ENCODE measurements around the gene TLN1. TPM values are rescaled to one million over a fixed set of nuclear protein-coding genes. Genes with fewer than 3 reads are reported as not detected.

The TLN1 gene
- total RNA-seq, 1 experiment from 2014 or later: 347 TPM

DNA sequence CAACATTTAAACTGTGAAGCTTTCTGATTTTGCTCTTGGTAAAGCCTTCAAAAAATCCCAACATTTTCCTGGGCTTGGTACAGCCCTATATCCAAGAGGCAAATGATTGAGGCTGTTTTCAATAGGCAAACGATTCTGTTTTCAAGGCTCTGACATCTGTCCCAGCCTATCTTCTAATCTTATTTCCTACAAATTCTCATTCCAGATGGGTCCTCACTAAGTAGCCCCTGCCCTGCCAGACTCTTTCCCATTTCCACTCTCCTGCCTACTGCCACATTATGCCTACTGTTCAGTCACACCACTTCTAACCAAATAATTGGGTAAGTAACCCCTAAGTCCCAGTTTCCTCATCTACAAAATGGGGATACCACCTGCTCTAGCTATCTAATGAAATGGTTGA lies 13.6 kb upstream of the TLN1 start:
- H3K9me3 ChIP-seq (ENCODE audit: control insufficient read depth, insufficient read depth, low read depth, low read length): no peaks in the 10 kb centered on the region
- BruUV-seq (replicated peaks): no TSS peak
- H3K27ac ChIP-seq (ENCODE audit: low read length): no peak overlapping the region
- CTCF ChIA-PET: interaction anchor here (0.5 to 0.7 kb wide), 2 partner anchors 10 to 44 kb away, joined by 3 to 6 read pairs; no protein-coding TSS in a partner anchor
- no peak for ATAC-seq
- peaks cover 14% of the 10 kb centered on the region for H3K36me3 ChIP-seq (ENCODE audit: control insufficient read depth, insufficient read depth, low read length)
- no peak for DNase-seq (ENCODE audit: low read depth, low spot score)
- POLR2A ChIA-PET: no interaction called here
- in situ Hi-C loops (cut with HindIII; ENCODE audit: low pct_unique_long_range_greater_than_20kb, low sequenced_read_pairs) (no loop called here), intact Hi-C loops (cut with micrococcal nuclease; ENCODE audit: unreplicated experiment) (no loop called here)
- TF ChIP-seq REST (IDR thresholded peaks at IDR 0.05; ENCODE audit: insufficient read depth in 1 of 2, low read depth in 2 of 2, low read length in 1 of 2): no peak
- TF ChIP-seq, protein P1, sequence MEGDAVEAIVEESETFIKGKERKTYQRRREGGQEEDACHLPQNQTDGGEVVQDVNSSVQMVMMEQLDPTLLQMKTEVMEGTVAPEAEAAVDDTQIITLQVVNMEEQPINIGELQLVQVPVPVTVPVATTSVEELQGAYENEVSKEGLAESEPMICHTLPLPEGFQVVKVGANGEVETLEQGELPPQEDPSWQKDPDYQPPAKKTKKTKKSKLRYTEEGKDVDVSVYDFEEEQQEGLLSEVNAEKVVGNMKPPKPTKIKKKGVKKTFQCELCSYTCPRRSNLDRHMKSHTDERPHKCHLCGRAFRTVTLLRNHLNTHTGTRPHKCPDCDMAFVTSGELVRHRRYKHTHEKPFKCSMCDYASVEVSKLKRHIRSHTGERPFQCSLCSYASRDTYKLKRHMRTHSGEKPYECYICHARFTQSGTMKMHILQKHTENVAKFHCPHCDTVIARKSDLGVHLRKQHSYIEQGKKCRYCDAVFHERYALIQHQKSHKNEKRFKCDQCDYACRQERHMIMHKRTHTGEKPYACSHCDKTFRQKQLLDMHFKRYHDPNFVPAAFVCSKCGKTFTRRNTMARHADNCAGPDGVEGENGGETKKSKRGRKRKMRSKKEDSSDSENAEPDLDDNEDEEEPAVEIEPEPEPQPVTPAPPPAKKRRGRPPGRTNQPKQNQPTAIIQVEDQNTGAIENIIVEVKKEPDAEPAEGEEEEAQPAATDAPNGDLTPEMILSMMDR (IDR thresholded peaks at IDR 0.05): no peak
- H3K27me3 ChIP-seq (ENCODE audit: control insufficient read depth, insufficient read depth, low read length): no peaks in the 10 kb centered on the region
- peaks cover 22% of the 10 kb centered on the region; the same call in 1 of the 2 replicates for H3K4me1 ChIP-seq (ENCODE audit: control insufficient read depth, insufficient read depth, low read length)
- peak overlapping the region; percentile 95 to 96; a peak in 3 of 4 replicates for H3K4me3 ChIP-seq (ENCODE audit: low read depth in 2 of 2, low read length in 2 of 2)

DNA sequence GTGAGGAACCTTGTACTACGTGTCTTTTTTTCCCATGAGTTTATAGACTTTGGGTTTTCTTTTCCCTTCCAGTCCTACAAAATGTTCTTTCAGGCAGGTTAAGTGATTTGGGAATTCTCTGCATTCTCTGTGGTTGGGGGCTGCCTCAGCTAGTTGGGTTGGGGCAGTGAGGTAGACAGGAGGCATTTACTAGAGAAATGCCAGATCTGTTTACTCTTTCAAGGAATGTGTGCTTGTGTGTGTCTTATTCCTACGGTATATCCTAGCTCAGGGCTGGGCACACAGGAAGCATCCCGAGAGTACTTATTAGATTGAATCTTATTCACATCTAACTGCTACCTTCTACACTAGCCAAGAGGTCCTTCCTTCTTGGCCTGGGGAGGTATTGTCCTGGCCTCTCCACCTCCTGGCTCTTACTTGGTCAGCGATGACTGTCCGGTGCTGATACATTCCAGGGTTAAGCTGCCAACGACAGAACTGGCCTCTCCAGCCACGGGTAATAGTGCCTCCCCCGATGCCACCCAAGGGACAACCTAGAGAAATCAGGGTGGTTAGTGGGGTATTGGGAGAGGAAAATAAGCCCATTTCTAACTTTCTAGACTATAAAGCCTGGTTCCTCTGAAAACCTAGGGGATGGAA lies 12.0 kb upstream of the TLN1 start:
- CTCF ChIA-PET: interaction anchor here (0.5 kb wide), 1 partner anchor 39 kb away, joined by 4 read pairs; no protein-coding TSS in a partner anchor
- TF ChIP-seq SIN3A (IDR thresholded peaks at IDR 0.05; ENCODE audit: borderline replicate concordance, insufficient read depth, low read depth, low read length) (no peak), POLR2AphosphoS5 (IDR thresholded peaks at IDR 0.05; ENCODE audit: low read depth, low read length) (no peak)
- TF ChIP-seq, protein P1 (IDR thresholded peaks at IDR 0.05): no peak
- no TSS peak for BruUV-seq (replicated peaks)
- H3K9me3 ChIP-seq (ENCODE audit: control insufficient read depth, insufficient read depth, low read depth, low read length): no peaks in the 10 kb centered on the region
- in situ Hi-C loops (cut with HindIII; ENCODE audit: low pct_unique_long_range_greater_than_20kb, low sequenced_read_pairs): no loop called here
- H3K4me3 ChIP-seq (ENCODE audit: low read depth in 2 of 2, low read length in 2 of 2): no peak overlapping the region
- H3K27me3 ChIP-seq (ENCODE audit: control insufficient read depth, insufficient read depth, low read length): no peaks in the 10 kb centered on the region
- DNase-seq (ENCODE audit: low read depth, low spot score) (no peak), ATAC-seq (no peak)
- H3K4me1 ChIP-seq (ENCODE audit: control insufficient read depth, insufficient read depth, low read length): peaks cover 17% of the 10 kb centered on the region; the same call in 1 of the 2 replicates
- peaks cover 18% of the 10 kb centered on the region for H3K36me3 ChIP-seq (ENCODE audit: control insufficient read depth, insufficient read depth, low read length)
- no peak overlapping the region for H3K27ac ChIP-seq (ENCODE audit: low read length)
- POLR2A ChIA-PET: no interaction called here
- intact Hi-C loops (cut with micrococcal nuclease; ENCODE audit: unreplicated experiment): no loop called here

Data from Panc1 (cell line).